Cortex of kidney (tissue), 1 donor: ENCODE results near the gene VCY.
"Not testable (repeated sequence)": the region's sequence is repeated elsewhere in the genome, so short reads cannot be mapped to it uniquely, and the experiment has no call there.

Experiments used
- DNase-seq: peaks from one replicate; lab custom pipeline; 2025; lab: John Stamatoyannopoulos, UW

Gene VCY

GRCh38 chrY:13986373-13986772, at the start of gene VCY:
Gene VCY (minus strand): TSS chrY:13986473. CDS start chrY:13986440, 33 bp downstream.
- DNase-seq, result not testable (repeated sequence)

DNA sequence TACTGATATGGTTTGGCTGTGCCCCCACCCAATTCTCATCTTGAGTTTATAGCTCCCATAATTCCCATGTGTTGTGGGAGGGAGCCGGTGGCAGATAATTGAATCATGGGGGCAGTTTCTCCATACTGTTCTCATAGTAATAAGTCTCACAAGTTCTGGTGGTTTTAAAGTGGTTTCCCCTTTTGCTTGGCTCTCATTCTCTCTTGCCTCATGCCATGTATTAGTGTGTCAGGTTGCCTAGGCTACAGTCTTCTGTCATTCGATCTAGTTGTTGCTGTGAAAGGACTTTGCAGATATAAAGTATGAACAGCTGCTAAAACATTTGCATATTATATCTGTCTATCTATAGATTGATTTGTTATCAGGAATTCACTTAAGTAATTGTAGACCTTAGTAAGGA, 44.1 kb upstream of the VCY start:
- not testable (repeated sequence) for DNase-seq

DNA sequence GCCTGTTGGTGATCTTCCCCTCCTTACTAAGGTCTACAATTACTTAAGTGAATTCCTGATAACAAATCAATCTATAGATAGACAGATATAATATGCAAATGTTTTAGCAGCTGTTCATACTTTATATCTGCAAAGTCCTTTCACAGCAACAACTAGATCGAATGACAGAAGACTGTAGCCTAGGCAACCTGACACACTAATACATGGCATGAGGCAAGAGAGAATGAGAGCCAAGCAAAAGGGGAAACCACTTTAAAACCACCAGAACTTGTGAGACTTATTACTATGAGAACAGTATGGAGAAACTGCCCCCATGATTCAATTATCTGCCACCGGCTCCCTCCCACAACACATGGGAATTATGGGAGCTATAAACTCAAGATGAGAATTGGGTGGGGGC, 25.6 kb upstream of the VCY start:
- DNase-seq, result not testable (repeated sequence)

DNA sequence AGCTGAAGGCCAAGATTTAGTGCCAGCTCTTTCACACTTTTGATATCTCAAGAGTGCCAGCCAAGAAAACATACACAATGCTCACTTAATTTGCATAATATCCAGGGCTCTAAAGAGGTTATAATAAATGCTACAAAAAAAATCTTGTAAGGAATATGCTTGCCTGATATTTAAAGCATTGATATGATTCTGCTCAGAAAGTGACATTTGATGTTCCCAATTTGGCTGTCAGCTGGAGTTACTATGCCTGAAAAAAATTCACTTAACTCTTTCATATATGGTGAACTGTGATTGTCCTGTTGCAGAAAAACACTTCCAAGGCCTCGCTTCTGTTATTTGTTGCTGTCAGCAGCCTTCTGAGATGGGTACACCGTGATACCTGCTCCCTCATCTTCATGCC, 43.9 kb downstream of the VCY start:
- not testable (repeated sequence) for DNase-seq
